Activated CD8-positive, alpha-beta T cell treated with anti-CD3 and anti-CD28 coated beads for 36 hours (primary cell): Measurements from ENCODE around the gene NPFFR2. TPM values are rescaled to one million over a fixed set of nuclear protein-coding genes. Genes with fewer than 3 reads are reported as not detected.

Experiments used
- ATAC-seq: fragments of 200-7000 bp; cut with Tn5 transposase; one replicate; pipeline ENCODE4 v1.10.0; 2021; ENCODE audit warnings: mild to moderate bottlenecking, moderate library complexity
- CTCF ChIA-PET: fragments of 350-600 bp; sonication (Branson Sonifier 250); formaldehyde crosslinking; loops from one replicate; lab custom pipeline; 2021; ENCODE audit warnings: antibody characterized with exemption; lab: Charles Lee
- POLR2A ChIA-PET: fragments of 350-600 bp; sonication (Branson Sonifier 250); formaldehyde crosslinking; loops from one replicate; lab custom pipeline; 2021; ENCODE audit warnings: antibody characterized with exemption; lab: Charles Lee
- DNase-seq: peaks from one replicate; pipeline ENCODE4 v3.0.0-alpha.2; 2020
- H3K27ac Mint-ChIP-seq: one replicate; pipeline ENCODE4 v1.8.0; 2021; ENCODE audit warnings: mild to moderate bottlenecking, mixed read lengths
- H3K27me3 Mint-ChIP-seq: one replicate; pipeline ENCODE4 v1.8.0; 2021; ENCODE audit warnings: mixed read lengths
- H3K36me3 Mint-ChIP-seq: one replicate; pipeline ENCODE4 v1.8.0; 2021; ENCODE audit warnings: low read depth, mixed read lengths
- H3K4me1 Mint-ChIP-seq: one replicate; pipeline ENCODE4 v1.8.0; 2021; ENCODE audit warnings: low read depth, mixed read lengths
- H3K4me3 Mint-ChIP-seq: one replicate; pipeline ENCODE4 v1.8.0; 2021; ENCODE audit warnings: mild to moderate bottlenecking, moderate library complexity, mixed read lengths
- H3K9me3 Mint-ChIP-seq: one replicate; pipeline ENCODE4 v1.8.0; 2021; ENCODE audit warnings: mixed read lengths
- intact Hi-C: fragments of 100-400 bp; cut with micrococcal nuclease; formaldehyde crosslinking; loops from one replicate; pipeline ENCODE4 v1.10.0; 2022
- total RNA-seq, 2 experiments: library from RNA; stranded (reverse); gene quantifications; one replicate each; pipeline ENCODE4 v1.2.3, GENCODE V29; 2021
- TF ChIP-seq, protein P1 (sequence below): fragments of 200-600 bp; IDR thresholded peaks from one replicate; pipeline ENCODE4 v1.8.0; 2022; ENCODE audit warnings: antibody characterized with exemption, mild to moderate bottlenecking

The NPFFR2 gene
- total RNA-seq, 2 experiments from 2014 or later = not detected

DNA sequence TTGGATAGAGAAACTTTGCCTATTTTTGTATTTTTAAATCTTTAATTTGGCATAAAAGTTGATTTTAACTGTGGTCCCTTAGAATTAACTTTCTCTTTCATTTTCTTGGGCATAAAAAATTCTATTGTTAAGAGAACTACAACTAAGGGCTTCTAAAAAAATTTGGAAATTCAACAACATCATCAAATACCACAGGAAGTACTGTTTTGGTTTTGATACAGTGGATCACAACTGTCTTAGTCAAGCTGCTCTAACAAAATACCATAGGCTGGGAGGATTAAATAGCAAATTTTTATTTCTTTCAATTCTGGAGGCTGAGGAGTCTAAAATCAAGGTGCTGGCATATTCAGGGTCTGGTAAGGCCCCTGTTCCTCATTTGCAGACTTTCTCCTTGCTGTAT is 19.9 kb upstream of the NPFFR2 start:
- CTCF ChIA-PET = no interaction called here
- Mint-ChIP-seq H3K4me3 (no peak overlapping the region), H3K36me3 (no peaks in the 10 kb centered on the region), H3K27me3 (no peaks in the 10 kb centered on the region), H3K9me3 (no peaks in the 10 kb centered on the region), H3K27ac (no peak overlapping the region), H3K4me1 (no peaks in the 10 kb centered on the region)
- POLR2A ChIA-PET = no interaction called here
- no peak for ATAC-seq
- intact Hi-C loops = no loop called here
- no peak for DNase-seq
- TF ChIP-seq, protein P1, sequence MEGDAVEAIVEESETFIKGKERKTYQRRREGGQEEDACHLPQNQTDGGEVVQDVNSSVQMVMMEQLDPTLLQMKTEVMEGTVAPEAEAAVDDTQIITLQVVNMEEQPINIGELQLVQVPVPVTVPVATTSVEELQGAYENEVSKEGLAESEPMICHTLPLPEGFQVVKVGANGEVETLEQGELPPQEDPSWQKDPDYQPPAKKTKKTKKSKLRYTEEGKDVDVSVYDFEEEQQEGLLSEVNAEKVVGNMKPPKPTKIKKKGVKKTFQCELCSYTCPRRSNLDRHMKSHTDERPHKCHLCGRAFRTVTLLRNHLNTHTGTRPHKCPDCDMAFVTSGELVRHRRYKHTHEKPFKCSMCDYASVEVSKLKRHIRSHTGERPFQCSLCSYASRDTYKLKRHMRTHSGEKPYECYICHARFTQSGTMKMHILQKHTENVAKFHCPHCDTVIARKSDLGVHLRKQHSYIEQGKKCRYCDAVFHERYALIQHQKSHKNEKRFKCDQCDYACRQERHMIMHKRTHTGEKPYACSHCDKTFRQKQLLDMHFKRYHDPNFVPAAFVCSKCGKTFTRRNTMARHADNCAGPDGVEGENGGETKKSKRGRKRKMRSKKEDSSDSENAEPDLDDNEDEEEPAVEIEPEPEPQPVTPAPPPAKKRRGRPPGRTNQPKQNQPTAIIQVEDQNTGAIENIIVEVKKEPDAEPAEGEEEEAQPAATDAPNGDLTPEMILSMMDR = no peak

DNA sequence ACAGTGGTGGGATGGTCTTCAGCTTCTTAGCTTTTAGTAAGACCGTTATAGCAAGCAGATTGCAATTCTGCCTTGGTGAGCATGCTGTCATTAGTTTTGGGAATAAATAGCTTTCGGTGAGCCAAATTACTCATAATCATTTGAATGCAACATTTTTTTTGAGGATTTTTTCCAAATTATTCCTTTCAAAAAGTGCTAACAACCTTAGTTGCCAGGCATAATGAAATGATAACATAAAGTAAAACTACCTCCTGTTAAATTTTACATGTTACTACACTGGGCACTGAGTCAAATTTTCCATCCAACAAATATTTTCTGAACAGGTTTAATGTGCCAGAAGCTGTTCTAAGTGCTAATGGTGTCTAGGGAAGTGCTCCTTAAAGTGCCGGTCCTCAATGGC is 15.8 kb upstream of the NPFFR2 start:
- Mint-ChIP-seq H3K4me3 (no peak overlapping the region), H3K9me3 (no peaks in the 10 kb centered on the region), H3K27me3 (no peaks in the 10 kb centered on the region), H3K4me1 (no peaks in the 10 kb centered on the region), H3K36me3 (no peaks in the 10 kb centered on the region), H3K27ac (no peak overlapping the region)
- TF ChIP-seq, protein P1 = no peak
- POLR2A ChIA-PET = no interaction called here
- CTCF ChIA-PET = no interaction called here
- DNase-seq (no peak), ATAC-seq (no peak)
- intact Hi-C loops = no loop called here

DNA sequence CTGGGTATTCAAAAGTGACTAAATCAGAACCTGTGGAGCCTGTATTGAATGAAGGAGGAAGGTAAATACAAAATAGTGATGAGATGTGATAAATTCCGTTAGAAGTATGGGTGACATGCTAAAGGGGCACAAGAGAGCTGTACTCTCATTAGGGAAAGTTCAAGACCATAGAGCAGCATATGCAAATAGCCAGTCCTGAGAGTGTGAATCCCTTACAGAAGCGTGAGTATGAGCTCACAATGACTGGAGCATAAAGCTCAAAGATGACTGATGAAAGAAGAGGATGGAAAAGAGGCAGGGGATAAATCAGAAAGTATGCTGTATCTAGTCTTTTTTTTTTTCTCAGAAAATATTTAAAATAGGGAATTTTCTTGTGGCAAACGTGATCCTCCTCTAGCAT is 12.1 kb upstream of the NPFFR2 start:
- H3K36me3 Mint-ChIP-seq = no peaks in the 10 kb centered on the region
- ChIA-PET CTCF (no interaction called here), POLR2A (no interaction called here)
- ATAC-seq = no peak
- H3K9me3 Mint-ChIP-seq = no peaks in the 10 kb centered on the region
- H3K4me1 Mint-ChIP-seq = no peaks in the 10 kb centered on the region
- TF ChIP-seq, protein P1 = no peak
- no peak overlapping the region for H3K27ac Mint-ChIP-seq
- DNase-seq = no peak
- intact Hi-C loops = no loop called here
- no peaks in the 10 kb centered on the region for H3K27me3 Mint-ChIP-seq
- no peak overlapping the region for H3K4me3 Mint-ChIP-seq

DNA sequence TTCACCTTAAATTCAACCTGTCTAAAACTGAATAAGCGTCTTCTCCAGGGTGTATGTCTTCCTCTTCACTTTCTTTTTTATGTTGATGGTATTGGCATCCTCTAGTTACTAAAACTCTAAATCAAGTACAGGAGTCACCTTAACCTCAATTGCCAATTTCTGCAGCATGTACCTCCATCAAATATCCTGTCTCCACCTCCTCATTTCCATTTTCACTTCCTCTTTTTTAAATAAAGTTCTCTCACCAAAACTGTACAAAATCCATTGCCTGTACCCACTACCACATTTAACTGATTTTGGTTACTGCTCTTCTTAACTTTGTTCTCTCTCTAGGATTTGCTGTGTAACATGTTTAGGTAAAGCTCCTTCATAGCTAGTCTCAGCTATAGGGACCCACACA is 9.2 kb upstream of the NPFFR2 start:
- POLR2A ChIA-PET = no interaction called here
- ATAC-seq = no peak
- H3K27me3 Mint-ChIP-seq = no peaks in the 10 kb centered on the region
- TF ChIP-seq, protein P1 = no peak
- DNase-seq = no peak
- no peak overlapping the region for H3K27ac Mint-ChIP-seq
- H3K36me3 Mint-ChIP-seq = no peaks in the 10 kb centered on the region
- intact Hi-C loops = no loop called here
- H3K9me3 Mint-ChIP-seq = no peaks in the 10 kb centered on the region
- no peak overlapping the region for H3K4me3 Mint-ChIP-seq
- CTCF ChIA-PET = no interaction called here
- H3K4me1 Mint-ChIP-seq = no peaks in the 10 kb centered on the region

DNA sequence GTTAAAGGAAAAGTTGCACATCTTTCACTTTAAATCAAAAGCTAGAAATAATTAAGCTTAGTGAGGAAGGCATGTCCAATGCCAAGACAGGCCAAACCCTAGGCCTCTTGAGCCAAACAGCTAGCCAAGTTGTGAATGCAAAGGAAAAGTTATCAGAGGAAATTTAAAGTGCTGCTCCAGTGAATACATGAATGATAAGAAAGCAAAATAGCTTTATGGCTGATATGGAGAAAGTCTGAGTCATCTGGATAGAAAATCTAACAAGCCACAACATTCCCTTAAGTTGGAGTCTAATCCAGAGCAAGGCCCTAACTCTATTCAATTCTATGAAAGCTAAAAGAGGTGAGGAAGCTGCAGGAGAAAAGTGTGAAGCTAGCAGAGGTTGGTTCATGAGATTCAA is 23.8 kb downstream of the NPFFR2 start:
- TF ChIP-seq, protein P1 = no peak
- no peaks in the 10 kb centered on the region for H3K9me3 Mint-ChIP-seq
- ChIA-PET POLR2A (no interaction called here), CTCF (no interaction called here)
- H3K4me3 Mint-ChIP-seq = no peak overlapping the region
- H3K27ac Mint-ChIP-seq = no peak overlapping the region
- no peaks in the 10 kb centered on the region for H3K27me3 Mint-ChIP-seq
- DNase-seq (no peak), ATAC-seq (no peak)
- H3K4me1 Mint-ChIP-seq = no peaks in the 10 kb centered on the region
- intact Hi-C loops = no loop called here
- no peaks in the 10 kb centered on the region for H3K36me3 Mint-ChIP-seq
